Lower lobe of right lung (tissue), 2 donors: ENCODE data around the gene TRIM31. TPM values are rescaled to one million over a fixed set of nuclear protein-coding genes. Genes with fewer than 3 reads are reported as not detected.

Source experiments
- ATAC-seq, 2 donors: fragments of 200-7000 bp; cut with Tn5 transposase; one replicate each; pipeline ENCODE4 v1.9.1; 2020 to 2022; ENCODE audit warnings: mild to moderate bottlenecking in 2 of 2, moderate library complexity in 2 of 2
- DNase-seq: peaks from one replicate; pipeline ENCODE4 v3.0.0-alpha.2; 2020
- H3K27ac ChIP-seq: fragments of 200-600 bp; one replicate; pipeline ENCODE4 v1.8.0; 2022
- H3K27me3 ChIP-seq: fragments of 200-600 bp; one replicate; pipeline ENCODE4 v1.8.0; 2022; ENCODE audit warnings: low read depth
- H3K36me3 ChIP-seq: fragments of 200-600 bp; one replicate; pipeline ENCODE4 v1.8.0; 2022; ENCODE audit warnings: mild to moderate bottlenecking
- H3K4me1 ChIP-seq: fragments of 200-600 bp; one replicate; pipeline ENCODE4 v1.8.0; 2022
- H3K4me3 ChIP-seq: fragments of 200-600 bp; one replicate; pipeline ENCODE4 v1.8.0; 2022; ENCODE audit warnings: mild to moderate bottlenecking
- H3K9me3 ChIP-seq: fragments of 200-600 bp; one replicate; pipeline ENCODE4 v1.8.0; 2022
- intact Hi-C: fragments of 100-400 bp; cut with DNase I; formaldehyde crosslinking; loops from one replicate; pipeline ENCODE4 v1.11.0; 2022
- total RNA-seq: library from RNA; stranded (reverse); fragmentation: NEBNext Ultra II Directional; extraction: Animal tissue kit (Norgen Biotek cat#: 25700); gene quantifications from one replicate; pipeline ENCODE4 v1.2.1, GENCODE V29; 2021
- TF ChIP-seq, protein P1 (sequence below): fragments of 200-600 bp; IDR thresholded peaks from one replicate; pipeline ENCODE4 v1.8.0; 2022; ENCODE audit warnings: antibody characterized with exemption, mild to moderate bottlenecking
- donor health status: DM: no; HTN: yes; CAD: no; lungs with severe emphysema.

TRIM31 gene
- total RNA-seq, 1 donor from 2014 or later: 0.62 TPM

DNA sequence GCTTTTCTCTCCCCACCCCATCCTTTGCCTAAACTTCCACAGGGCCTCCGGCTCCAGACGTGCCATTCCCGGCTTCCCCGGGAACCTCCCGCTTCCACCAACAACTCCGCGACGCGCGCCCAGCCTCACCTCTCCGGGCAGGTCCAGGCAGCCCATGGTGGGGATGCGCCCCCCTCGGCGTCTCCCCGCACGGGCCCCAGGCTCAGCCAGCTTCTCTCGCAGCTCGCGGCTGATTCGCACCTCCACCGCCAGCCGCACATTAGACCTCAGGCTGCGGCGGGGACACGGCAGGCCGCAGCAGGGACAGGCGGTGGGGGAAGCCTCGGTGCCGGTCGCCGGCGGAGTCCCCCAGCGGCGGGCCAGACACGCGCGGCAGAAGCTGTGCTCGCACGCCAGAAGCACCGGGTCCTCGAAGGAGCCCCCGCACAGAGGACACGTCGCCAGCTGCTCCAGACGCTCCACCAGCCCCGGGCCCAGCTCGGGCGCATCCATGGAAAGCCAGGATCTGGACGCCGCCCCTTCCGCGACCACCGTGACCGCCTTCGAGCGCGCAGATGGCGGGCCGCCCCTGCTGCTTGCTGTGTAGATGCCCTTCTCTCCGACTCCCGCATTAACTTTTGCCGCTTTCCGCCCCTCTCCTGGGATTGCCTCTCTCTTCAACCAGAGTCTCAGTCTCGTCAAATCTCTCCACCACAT lies 37.6 kb downstream of the TRIM31 start, which contains the start of gene RNF39:
TSS of gene RNF39 (minus strand) at position 676 of the 696 bp plus-strand sequence. CDS start at position 492, 184 bp downstream.
- H3K4me3 ChIP-seq: peak within 1 kb of the TSS; percentile 60
- H3K4me1 ChIP-seq: peaks cover 26% of the 10 kb centered on the region
- TF ChIP-seq, protein P1, sequence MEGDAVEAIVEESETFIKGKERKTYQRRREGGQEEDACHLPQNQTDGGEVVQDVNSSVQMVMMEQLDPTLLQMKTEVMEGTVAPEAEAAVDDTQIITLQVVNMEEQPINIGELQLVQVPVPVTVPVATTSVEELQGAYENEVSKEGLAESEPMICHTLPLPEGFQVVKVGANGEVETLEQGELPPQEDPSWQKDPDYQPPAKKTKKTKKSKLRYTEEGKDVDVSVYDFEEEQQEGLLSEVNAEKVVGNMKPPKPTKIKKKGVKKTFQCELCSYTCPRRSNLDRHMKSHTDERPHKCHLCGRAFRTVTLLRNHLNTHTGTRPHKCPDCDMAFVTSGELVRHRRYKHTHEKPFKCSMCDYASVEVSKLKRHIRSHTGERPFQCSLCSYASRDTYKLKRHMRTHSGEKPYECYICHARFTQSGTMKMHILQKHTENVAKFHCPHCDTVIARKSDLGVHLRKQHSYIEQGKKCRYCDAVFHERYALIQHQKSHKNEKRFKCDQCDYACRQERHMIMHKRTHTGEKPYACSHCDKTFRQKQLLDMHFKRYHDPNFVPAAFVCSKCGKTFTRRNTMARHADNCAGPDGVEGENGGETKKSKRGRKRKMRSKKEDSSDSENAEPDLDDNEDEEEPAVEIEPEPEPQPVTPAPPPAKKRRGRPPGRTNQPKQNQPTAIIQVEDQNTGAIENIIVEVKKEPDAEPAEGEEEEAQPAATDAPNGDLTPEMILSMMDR: no peak
- peaks cover 46% of the 10 kb centered on the region for H3K27me3 ChIP-seq
- H3K27ac ChIP-seq: peak within 1 kb of the TSS; percentile 69
- peaks cover 4% of the 10 kb centered on the region for H3K36me3 ChIP-seq
- peak; percentile 48 for DNase-seq
- intact Hi-C loops: no loop called here
- ATAC-seq: peak; percentile 17 to 47
- H3K9me3 ChIP-seq: no peaks in the 10 kb centered on the region

DNA sequence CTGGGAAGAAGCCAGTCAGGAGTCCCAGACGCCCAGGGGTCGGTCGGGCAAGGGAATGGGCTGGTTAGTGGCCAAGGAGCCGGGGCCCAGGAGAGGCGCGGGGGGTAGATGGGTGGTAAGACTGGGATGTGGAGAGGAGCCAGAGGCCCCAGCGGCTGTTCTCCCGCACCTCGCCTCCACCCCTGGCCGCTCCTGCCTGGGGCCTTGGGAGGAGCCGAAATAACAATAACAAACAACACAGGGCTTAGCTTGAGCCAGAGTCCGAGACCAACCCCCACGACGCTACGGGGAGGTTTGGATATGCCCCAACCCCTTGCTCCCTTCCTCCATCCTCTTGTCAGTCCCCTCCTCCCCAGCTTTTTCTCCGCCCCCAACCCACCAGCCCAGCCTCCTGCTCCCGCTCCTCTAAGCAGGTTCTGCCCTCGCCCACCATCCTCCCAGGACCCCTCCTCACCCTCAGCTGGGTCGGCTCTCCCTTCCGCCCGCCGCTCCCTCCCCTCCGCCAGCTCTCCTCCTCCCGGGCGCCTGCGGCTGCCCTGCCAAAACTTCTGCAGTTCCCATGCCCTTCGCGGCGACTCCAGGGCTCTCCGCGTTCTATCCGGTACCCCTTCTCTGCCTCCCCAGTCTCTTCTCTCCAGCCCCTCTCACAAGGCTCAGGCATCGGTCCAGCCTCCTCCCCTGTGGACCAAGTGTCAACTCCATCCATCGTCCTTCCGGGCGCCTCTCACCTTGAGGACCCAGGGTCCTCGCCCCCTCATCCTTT lies 38.4 kb downstream of the TRIM31 start:
- Histone ChIP-seq H3K36me3 (peaks cover 12% of the 10 kb centered on the region), H3K9me3 (no peaks in the 10 kb centered on the region), H3K4me1 (peaks cover 26% of the 10 kb centered on the region), H3K27me3 (peaks cover 46% of the 10 kb centered on the region), H3K27ac (no peak overlapping the region), H3K4me3 (peak overlapping the region; percentile 60)
- intact Hi-C loops: no loop called here
- peak; percentile 45 for DNase-seq
- TF ChIP-seq, protein P1: no peak
- ATAC-seq: peak; percentile 1 to 17

DNA sequence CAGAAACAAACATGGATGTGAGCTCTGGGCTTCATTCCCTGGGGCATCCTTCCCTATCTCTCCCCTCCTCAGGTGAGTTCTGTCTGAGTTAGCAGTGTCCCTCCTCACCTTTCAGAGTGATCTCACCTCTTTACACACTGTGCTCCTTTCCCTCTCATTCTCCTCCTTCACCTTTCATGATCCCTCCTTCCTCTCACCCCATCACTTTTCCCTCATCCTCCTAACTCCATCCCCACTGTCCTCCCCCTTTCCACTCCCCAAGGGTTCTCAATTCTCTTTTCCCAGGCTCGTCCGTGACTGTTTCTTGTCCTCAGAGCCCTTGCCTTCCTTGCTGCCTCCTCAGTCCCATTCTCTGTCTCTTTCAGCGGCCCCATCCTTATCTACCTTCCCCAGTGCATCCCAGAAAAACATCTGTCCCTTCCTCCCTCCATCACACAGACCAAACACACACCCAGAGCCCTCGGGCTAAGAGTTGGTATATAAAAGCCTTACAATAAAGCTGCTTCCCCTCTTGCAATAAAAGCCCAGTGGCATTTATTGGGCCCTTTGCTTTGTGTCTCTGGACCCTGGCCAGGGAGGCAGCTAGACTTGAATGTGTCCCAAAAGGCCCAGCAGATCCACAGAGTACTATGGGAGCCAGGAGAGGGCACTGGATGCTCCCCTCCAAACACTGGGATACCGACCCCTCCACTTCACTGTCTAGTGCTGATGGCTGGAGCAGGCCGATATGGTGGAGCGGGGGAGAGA lies 39.2 kb downstream of the TRIM31 start:
- peaks cover 46% of the 10 kb centered on the region for H3K27me3 ChIP-seq
- peak overlapping the region; percentile 60 for H3K4me3 ChIP-seq
- H3K4me1 ChIP-seq: peaks cover 27% of the 10 kb centered on the region
- no peak overlapping the region for H3K27ac ChIP-seq
- no peaks in the 10 kb centered on the region for H3K9me3 ChIP-seq
- ATAC-seq (no peak), DNase-seq (no peak)
- peaks cover 20% of the 10 kb centered on the region for H3K36me3 ChIP-seq
- intact Hi-C loops: no loop called here
- TF ChIP-seq, protein P1: no peak

DNA sequence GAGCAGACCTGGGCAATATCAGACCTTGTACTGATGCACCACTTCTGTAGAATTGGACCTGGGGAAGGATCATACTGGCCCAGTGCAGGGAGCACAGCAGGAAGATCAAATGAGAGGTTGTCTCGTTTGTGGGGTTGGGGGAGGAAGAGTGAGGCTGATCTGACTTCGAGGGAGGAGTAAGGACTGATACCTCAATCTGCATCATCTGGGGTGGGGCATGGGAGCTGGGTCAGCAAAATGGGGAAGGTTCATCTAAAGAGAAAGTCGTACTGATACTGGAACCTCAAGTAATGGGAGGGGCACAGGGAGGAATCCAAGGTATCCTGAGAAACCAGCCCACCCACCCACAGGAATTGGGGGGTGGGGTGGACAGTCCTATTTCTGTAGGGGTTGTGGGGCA lies 41.0 kb downstream of the TRIM31 start:
- intact Hi-C loops: no loop called here
- ATAC-seq: no peak
- H3K36me3 ChIP-seq: peaks cover 24% of the 10 kb centered on the region
- no peak overlapping the region for H3K4me3 ChIP-seq
- peaks cover 42% of the 10 kb centered on the region for H3K27me3 ChIP-seq
- peaks cover 40% of the 10 kb centered on the region for H3K4me1 ChIP-seq
- H3K27ac ChIP-seq: no peak overlapping the region
- TF ChIP-seq, protein P1: no peak
- H3K9me3 ChIP-seq: no peaks in the 10 kb centered on the region
- DNase-seq: no peak

DNA sequence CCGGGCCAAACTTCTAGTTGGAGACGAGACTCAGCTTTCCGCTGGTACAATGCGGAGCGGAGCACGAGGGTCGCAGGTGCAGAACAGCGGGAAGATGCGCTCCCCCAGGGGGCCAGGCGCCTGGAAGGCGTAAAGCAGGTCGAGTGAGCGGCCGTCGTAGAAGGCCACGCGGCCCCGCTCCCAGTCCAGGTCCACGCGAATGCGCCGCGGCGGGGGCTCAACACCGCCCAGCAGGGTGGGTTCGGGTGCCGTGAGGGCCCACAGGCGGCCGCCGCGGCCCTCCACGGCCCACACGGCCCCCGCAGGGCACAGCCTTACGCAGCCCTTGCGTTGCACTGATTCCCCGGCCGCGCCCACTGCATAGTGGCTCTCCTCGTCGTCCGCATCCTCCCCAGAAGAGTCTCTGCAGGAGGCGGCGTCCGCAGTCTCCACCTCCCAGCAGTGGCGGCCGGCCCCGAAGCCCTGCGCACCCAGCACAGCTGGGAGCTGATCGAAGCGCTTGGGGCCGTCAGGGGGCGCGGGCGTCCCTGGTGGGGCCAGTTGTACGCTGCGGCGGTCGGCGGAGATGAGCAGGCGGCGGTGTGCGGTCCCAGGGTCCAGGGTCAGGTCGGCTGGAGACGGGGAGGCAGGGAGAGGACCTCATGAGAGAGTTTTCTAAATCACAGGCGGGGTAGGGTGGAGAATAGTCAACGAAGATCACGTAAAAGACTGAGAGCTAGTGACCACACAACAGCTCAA lies 41.6 kb downstream of the TRIM31 start:
- H3K27ac ChIP-seq: no peak overlapping the region
- DNase-seq: peak; percentile 44

More for the DNA sequence above, 41.6 kb downstream of the TRIM31 start:
- no peaks in the 10 kb centered on the region for H3K9me3 ChIP-seq
- no peak overlapping the region for H3K4me3 ChIP-seq
- intact Hi-C loops: no loop called here
- H3K4me1 ChIP-seq: peaks cover 43% of the 10 kb centered on the region
- ATAC-seq: no peak
- peaks cover 24% of the 10 kb centered on the region for H3K36me3 ChIP-seq
- TF ChIP-seq, protein P1: peak; percentile 8
- peaks cover 41% of the 10 kb centered on the region for H3K27me3 ChIP-seq
